ENCODE data around the gene PRKD1. TPM values are rescaled to one million over a fixed set of nuclear protein-coding genes. Genes with fewer than 3 reads are reported as not detected.

The PRKD1 gene
- total and polyA plus RNA-seq, 2 of the 13 experiments (the other 11 are each of a cell fraction or from before 2014, with no cell fraction given): 0.22 to 1.3 TPM

GRCh38 chr14:29706700-29707099, 220.9 kb downstream of the PRKD1 start (continued):
- no peak for TF ChIP-seq ZUFSP (CRISPR knock-in tag; IDR thresholded peaks at IDR 0.05; ENCODE audit: borderline replicate concordance)

GRCh38 chr14:29705801-29706200, 221.8 kb downstream of the PRKD1 start:
- ATAC-seq (no peak), DNase-seq (ENCODE audit: low spot score) (no peak), FAIRE-seq (no peak)
- Histone ChIP-seq H3K79me2 (ENCODE audit: insufficient read depth, low read length) (no peaks in the 10 kb centered on the region), H3K4me2 (ENCODE audit: low read depth, low read length) (no peak overlapping the region), H3K4me3 (replicated peaks in 1 of 3; ENCODE audit: insufficient read depth in 1 of 3, low read depth in 2 of 3, low read length in 3 of 3) (no peak overlapping the region), H4K20me1 (ENCODE audit: insufficient read depth, low read length) (no peaks in the 10 kb centered on the region), H3K27me3 (ENCODE audit: control insufficient read depth in 1 of 2, insufficient read depth in 2 of 2, low read length in 2 of 2) (no peaks in the 10 kb centered on the region), H3K9ac (ENCODE audit: insufficient read depth, low read depth, low read length) (no peak overlapping the region), H2AFZ (ENCODE audit: low read length) (no peak overlapping the region), H3K36me3 (replicated peaks in 1 of 2; ENCODE audit: control insufficient read depth in 1 of 2, insufficient read depth in 2 of 2, low read length in 2 of 2) (no peaks in the 10 kb centered on the region), H3K4me1 (ENCODE audit: insufficient read depth, low read length) (no peaks in the 10 kb centered on the region), H3K27ac (ENCODE audit: extremely low read length, insufficient read depth, low read length) (no peak overlapping the region), H3K9me3 (ENCODE audit: low read length) (peaks cover 92% of the 10 kb centered on the region)
- in situ Hi-C loops (cut with HindIII; ENCODE audit: extremely low pct_ligation_motif_present, low pct_unique_long_range_greater_than_20kb) (no loop called here), intact Hi-C loops (cut with micrococcal nuclease; ENCODE audit: unreplicated experiment) (no loop called here)
- no TSS peak for BruUV-seq (replicated peaks)
- WGBS (ENCODE audit: low lambda C conversion rate): 22% methylated on average over 1 of the region's 1 CpG
- ChIA-PET POLR2A (no interaction called here), CTCF (ENCODE audit: low intra/inter-chr PET ratio, low total read pairs) (no interaction called here)
- no peak for TF ChIP-seq HIC2 (CRISPR knock-in tag; IDR thresholded peaks at IDR 0.05; ENCODE audit: low read depth)
- TF ChIP-seq SP140L (CRISPR knock-in tag; IDR thresholded peaks at IDR 0.05; ENCODE audit: borderline replicate concordance): no peak
- no peak for TF ChIP-seq ZNF670 (CRISPR knock-in tag; IDR thresholded peaks at IDR 0.05; ENCODE audit: borderline replicate concordance)
- no peak for TF ChIP-seq NFIC (IDR thresholded peaks at IDR 0.05; ENCODE audit: low read length)
- TF ChIP-seq ZNF703 (CRISPR knock-in tag; IDR thresholded peaks at IDR 0.05; ENCODE audit: borderline replicate concordance): no peak
- no peak for TF ChIP-seq TCF7 (IDR thresholded peaks at IDR 0.05; ENCODE audit: low read depth)
- no peak for TF ChIP-seq ARNT (IDR thresholded peaks at IDR 0.05)
- no peak for TF ChIP-seq ZFP41 (CRISPR knock-in tag; IDR thresholded peaks at IDR 0.05; ENCODE audit: borderline replicate concordance)
- TF ChIP-seq TBL1XR1 (IDR thresholded peaks at IDR 0.05; ENCODE audit: borderline replicate concordance, low read length, partially characterized antibody): no peak
- no peak for TF ChIP-seq HMG20A (CRISPR knock-in tag; IDR thresholded peaks at IDR 0.05; ENCODE audit: borderline replicate concordance)
- no peak for TF ChIP-seq ZNF296 (CRISPR knock-in tag; conservative IDR thresholded peaks at IDR 0.05)
- TF ChIP-seq CBX1 (IDR thresholded peaks at IDR 0.05; ENCODE audit: low read depth): no peak
- TF ChIP-seq PHF8 (CRISPR knock-in tag; IDR thresholded peaks at IDR 0.05): no peak
- no peak for TF ChIP-seq AGO2 (optimal IDR thresholded peaks at IDR 0.05; ENCODE audit: low read depth, low read length)
- no peak for TF ChIP-seq ZZZ3 (CRISPR knock-in tag; IDR thresholded peaks at IDR 0.05; ENCODE audit: borderline replicate concordance)
- no peak for TF ChIP-seq GATAD2A (CRISPR knock-in tag; IDR thresholded peaks at IDR 0.05)

All from HepG2 (cell line).